Smooth muscle cell of the umbilical artery (primary cell): ENCODE data around the gene HTR3D. TPM values are rescaled to one million over a fixed set of nuclear protein-coding genes. Genes with fewer than 3 reads are reported as not detected.

ENCODE experiments used
- total RNA-seq: library from RNA; depleted of rRNA; stranded (reverse); fragments of >200 nt; gene quantifications from 2 replicates; pipeline ENCODE4 v1.2.3, GENCODE V29; 2014

The HTR3D gene, protein sequence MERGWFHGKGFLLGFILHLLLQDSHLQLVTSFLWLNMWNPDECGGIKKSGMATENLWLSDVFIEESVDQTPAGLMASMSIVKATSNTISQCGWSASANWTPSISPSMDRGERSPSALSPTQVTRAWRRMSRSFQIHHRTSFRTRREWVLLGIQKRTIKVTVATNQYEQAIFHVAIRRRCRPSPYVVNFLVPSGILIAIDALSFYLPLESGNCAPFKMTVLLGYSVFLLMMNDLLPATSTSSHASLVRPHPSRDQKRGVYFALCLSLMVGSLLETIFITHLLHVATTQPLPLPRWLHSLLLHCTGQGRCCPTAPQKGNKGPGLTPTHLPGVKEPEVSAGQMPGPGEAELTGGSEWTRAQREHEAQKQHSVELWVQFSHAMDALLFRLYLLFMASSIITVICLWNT
- not detected in 2 replicates for total RNA-seq

DNA sequence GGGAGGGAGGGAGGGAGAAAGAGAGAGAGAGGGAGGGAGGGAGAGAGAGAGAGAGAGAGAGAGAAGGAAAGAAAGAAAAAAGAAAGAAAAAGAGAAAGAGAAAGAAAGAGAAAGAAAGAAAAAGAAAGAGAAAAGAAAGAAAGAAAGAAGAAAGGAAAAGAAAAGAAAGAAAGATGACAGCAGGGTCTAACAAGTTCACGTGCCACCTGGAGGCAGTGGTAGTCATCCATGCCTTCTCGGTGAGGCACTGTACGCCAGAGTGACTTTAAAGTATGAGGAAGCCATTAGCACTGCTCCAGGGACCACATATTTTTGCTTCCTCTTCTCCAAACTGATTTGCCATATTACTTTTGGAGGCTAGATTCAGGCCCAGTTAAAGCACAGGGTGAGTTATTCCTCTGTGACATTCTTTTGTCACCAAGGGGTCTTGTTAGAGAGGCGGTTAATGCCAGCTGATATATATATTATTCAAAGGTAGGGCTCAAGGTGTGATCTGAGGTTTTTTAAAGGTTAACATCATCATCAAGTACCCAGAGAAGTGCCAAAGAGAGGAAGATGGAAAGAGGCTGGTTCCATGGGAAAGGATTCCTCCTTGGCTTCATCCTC, at the start of gene HTR3D:
Gene HTR3D, plus strand, starts transcription at position 556 of the 606 bp plus-strand sequence. Its CDS starts 0 bp downstream, at position 556.

DNA sequence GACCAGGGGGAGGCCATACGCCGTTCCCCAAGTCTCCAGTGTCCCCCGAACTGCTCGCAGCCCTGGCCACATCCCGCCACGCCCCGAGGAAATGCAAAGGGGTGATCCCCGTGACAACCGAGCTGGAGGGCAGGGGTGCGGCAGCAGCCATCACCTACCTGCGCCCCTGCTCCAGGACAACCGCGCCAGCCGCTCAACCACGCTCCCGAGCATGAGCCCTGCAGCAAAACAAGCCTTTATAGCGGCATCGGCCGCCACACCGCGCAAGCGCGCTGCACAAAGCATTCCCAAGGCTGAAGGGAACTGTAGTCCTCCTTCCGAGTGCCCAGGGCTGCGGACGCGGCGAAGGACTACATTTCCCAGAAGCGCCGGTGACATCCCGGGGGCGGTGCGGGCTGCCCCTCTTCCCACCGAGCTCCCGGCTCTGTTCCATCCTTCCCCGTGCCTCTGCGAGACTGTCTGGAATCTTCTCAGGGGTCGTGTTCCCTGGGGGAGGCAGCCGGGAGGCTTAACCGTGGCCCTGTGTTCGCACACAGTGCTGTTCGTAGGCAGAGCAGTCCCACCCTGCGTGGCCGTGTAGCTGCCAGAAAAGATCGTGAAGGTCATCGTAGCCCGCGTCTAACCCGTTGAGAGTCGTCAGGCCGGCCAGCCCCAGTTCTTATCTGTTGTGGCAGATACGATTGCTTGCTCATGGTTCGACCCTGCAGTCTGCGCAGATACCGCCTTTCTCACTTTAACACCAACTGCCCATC, 13.7 kb upstream of the HTR3D start, which contains the start of gene ABCC5:
Gene ABCC5, minus strand, starts transcription at position 213 of the 752 bp plus-strand sequence. CDS start 3,492 bp downstream, outside the sequence.

DNA sequence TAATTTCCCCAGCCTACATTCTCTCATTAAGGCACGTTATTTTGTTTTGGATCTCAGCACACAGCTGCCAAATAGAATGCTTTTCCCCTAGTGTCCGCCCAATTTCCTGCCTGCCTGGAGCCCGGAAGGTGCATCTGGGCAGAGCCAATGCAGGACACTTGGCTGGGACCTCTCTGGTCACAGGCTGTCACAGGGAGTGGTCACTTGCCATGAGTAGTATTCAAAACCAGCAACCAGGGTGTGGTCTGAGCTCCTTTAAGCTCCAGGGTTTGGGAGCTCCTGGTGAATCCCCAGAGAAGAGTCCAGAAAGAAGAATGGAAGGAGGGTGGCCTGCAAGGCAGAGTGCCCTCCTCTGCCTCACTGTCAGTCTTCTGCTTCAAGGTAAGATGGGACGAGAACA, 21.2 kb downstream of the HTR3D start, which contains the start of gene HTR3C:
Gene HTR3C, plus strand, starts transcription at position 281 of the 400 bp plus-strand sequence. Its CDS starts 34 bp downstream, at position 315.

Other genes starting within 250 kb of the HTR3D start
- gene MAP6D1, start 206.2 kb upstream of the HTR3D start, total RNA-seq: 2.1 and 2.4 TPM in 2 replicates
- gene PARL, start 146.9 kb upstream of the HTR3D start, total RNA-seq: 30.9 and 31.8 TPM in 2 replicates
- gene ABCC5, start 13.9 kb upstream of the HTR3D start, total RNA-seq: 33.3 and 33.7 TPM in 2 replicates
- not detected in 2 replicates for gene HTR3C, start 21.3 kb downstream of the HTR3D start, total RNA-seq
- not detected in 2 replicates for gene HTR3E, start 65.3 kb downstream of the HTR3D start, total RNA-seq
- 25.2 and 29.4 TPM in 2 replicates for gene EIF2B5, start 103.6 kb downstream of the HTR3D start, total RNA-seq
- 41.6 and 63.3 TPM in 2 replicates for gene DVL3, start 123.6 kb downstream of the HTR3D start, total RNA-seq
- 561 and 564 TPM in 2 replicates for gene AP2M1, start 143.1 kb downstream of the HTR3D start, total RNA-seq
- gene ABCF3, start 154.5 kb downstream of the HTR3D start, total RNA-seq: 42.1 and 49.6 TPM in 2 replicates
- not detected in 2 replicates for gene VWA5B2, start 197.8 kb downstream of the HTR3D start, total RNA-seq
- gene ALG3, start 217.2 kb downstream of the HTR3D start, total RNA-seq: 41.1 and 49.0 TPM in 2 replicates
- 2.4 and 4.2 TPM in 2 replicates for gene EEF1AKMT4, start 217.9 kb downstream of the HTR3D start, total RNA-seq
- 0.37 TPM in 1 of 2 replicates, not detected in the other for gene CAMK2N2, start 229.8 kb downstream of the HTR3D start, total RNA-seq
- gene ECE2, start 244.3 kb downstream of the HTR3D start, total RNA-seq: not detected in 2 replicates